GM19239 (cell line): ENCODE results near the gene TADA2B.

Source experiments
- DNase-seq: peaks from one replicate; pipeline ENCODE4 v3.0.0; 2011; ENCODE audit warnings: low spot score; ENCODE audit not compliant: insufficient read length
- FAIRE-seq: peaks from 2 replicates; lab custom pipeline; 2011; peaks lifted over from hg19 to GRCh38; lab: Jason Lieb, UNC

TADA2B gene, protein sequence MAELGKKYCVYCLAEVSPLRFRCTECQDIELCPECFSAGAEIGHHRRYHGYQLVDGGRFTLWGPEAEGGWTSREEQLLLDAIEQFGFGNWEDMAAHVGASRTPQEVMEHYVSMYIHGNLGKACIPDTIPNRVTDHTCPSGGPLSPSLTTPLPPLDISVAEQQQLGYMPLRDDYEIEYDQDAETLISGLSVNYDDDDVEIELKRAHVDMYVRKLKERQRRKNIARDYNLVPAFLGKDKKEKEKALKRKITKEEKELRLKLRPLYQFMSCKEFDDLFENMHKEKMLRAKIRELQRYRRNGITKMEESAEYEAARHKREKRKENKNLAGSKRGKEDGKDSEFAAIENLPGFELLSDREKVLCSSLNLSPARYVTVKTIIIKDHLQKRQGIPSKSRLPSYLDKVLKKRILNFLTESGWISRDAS

GRCh38 chr4:7043284-7044136 is at the start of gene TADA2B:
TADA2B (plus strand) TSS chr4:7043372; CDS start chr4:7043580, 208 bp downstream.
- FAIRE-seq (peak; percentile 66), DNase-seq (peak; percentile 80)

- FAIRE-seq (no peak), DNase-seq (no peak)
Measured at GRCh38 chr4:6996481-6996880, 46.7 kb upstream of the TADA2B start.

GRCh38 chr4:6999172-7000086 is 43.7 kb upstream of the TADA2B start:
- DNase-seq (no peak), FAIRE-seq (no peak)

GRCh38 chr4:7000421-7001176 is 42.6 kb upstream of the TADA2B start:
- no peak for DNase-seq
- FAIRE-seq: no peak

- DNase-seq: no peak
Measured at GRCh38 chr4:7001271-7001670, 41.9 kb upstream of the TADA2B start.

GRCh38 chr4:7002336-7002735 is 40.8 kb upstream of the TADA2B start:
- no peak for FAIRE-seq
- no peak for DNase-seq

More at GRCh38 chr4:7001271-7001670, 41.9 kb upstream of the TADA2B start:
- no peak for FAIRE-seq

GRCh38 chr4:7003176-7003878 is 39.8 kb upstream of the TADA2B start:
- DNase-seq: no peak
- no peak for FAIRE-seq

GRCh38 chr4:7003879-7004240 is 39.3 kb upstream of the TADA2B start:
- no peak for DNase-seq
- no peak for FAIRE-seq

GRCh38 chr4:7004331-7004730 is 38.8 kb upstream of the TADA2B start:
- FAIRE-seq (no peak), DNase-seq (no peak)

DNA sequence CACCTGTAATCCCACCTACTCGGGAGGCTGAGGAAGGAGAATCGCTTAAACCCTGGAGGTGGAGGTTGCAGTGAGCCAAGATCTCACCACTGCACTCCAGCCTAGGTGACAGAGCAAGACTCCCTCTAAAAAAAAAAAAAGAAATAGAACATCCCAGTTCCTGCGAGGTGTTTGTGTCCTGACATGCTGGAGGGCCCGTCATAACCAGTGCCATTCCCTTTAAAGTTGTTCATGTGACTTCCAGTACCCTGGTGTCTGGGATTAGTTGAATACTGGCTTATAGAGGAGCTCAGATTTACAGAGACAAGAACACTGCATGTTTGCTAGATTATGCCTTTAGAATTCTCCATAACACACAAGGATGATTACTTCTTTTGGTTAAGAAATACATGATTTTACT is 37.6 kb upstream of the TADA2B start:
- no peak for FAIRE-seq

DNA sequence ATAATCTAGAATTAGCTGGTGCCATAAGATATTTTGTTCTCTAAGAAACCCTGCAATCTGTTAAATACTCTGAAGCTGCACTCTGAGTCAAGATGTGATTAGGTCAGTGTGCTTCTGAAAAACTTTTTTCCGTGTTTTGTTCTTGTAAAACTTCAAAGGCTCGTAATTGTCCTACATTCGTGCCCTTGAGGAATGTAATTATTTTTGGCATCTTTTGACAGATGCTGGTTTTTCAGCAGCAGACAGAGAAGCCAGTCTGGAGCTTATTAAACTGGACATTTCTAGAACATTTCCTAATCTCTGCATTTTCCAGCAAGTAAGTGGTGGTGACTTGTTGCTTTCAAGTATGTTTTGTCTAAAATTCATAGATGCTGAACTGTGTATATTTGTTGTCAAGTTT is 36.8 kb upstream of the TADA2B start:
- FAIRE-seq: no peak

More for the DNA sequence above, 37.6 kb upstream of the TADA2B start:
- DNase-seq: no peak

DNA sequence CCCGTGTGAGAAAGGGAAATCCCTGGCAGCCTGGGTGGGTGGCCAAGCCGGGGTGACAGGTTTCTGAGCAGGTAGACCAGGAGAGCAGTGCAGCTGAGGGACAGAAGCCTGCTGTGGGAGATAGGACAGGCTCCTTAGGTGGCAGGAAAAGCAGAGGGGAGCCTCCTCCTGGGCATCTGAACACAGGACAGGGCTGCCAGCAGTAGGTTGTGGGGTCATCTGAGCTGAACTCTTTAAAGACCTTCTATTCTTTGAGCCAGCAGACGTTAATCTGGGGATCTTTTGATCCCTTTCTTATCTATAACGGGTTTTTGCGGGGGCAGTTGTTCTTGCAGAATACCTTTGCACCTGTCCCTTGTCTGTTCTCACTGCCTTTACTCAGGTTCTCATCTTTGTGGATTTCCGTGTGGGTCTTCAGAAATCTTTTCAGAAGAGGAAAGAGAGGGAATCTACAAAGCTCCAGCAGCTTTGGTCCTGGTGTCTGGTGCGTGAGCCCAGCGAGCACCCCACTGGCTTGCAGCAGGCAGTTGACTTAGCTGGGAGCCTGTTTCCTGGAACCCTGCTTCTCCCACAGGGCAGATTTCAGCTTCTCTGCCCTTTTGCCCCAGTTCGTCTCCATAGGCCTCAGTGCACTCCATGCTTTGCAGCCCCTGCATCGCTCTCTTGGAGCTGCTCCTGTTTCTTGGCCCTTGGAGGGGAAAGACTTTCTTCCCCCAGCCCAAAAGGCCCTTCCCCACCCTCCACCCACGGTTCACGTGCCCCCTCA is 35.8 kb upstream of the TADA2B start:
- DNase-seq (no peak), FAIRE-seq (no peak)

More for the DNA sequence above, 36.8 kb upstream of the TADA2B start:
- DNase-seq: no peak

DNA sequence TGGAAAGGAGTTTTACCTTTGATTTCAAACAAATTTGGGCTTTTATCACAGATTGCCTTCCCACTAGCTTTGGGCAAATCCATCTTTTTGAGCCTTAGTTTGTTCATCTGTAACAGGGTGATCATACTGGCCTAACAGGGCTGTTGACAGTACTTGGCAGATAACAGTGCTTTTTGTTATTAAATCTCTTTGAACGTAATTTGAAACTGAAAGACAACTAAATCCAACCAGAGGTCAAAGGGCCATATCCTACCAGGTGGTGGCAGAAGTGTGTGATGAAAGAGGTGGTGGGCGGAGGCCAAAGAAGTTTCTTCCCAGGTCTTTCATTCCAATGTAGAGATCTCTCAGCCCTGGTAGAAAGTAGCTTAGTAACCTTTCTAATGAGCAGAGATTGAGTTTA is 35.2 kb upstream of the TADA2B start:
- DNase-seq: no peak
- FAIRE-seq: no peak

DNA sequence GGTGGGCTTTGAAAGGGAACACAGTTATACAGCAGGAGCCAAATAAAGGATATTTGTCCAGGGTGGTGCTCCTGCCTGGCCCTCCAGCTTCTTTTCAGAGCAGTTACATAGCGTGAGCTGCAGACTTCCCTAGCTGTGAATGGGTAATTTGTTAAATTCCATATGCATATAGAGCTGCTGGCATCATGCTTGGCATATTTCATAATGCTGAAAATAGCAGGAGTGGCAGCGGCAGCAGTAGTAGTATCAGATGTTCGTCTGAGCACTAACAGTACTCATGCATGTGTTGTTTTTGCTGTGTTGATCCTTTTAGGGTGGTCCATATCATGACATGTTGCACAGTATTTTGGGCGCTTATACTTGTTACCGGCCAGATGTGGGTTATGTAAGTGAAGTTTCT is 33.6 kb upstream of the TADA2B start:
- no peak for FAIRE-seq

GRCh38 chr4:7013175-7013574 is 30.0 kb upstream of the TADA2B start:
- no peak for FAIRE-seq

More for the DNA sequence above, 33.6 kb upstream of the TADA2B start:
- no peak for DNase-seq

DNA sequence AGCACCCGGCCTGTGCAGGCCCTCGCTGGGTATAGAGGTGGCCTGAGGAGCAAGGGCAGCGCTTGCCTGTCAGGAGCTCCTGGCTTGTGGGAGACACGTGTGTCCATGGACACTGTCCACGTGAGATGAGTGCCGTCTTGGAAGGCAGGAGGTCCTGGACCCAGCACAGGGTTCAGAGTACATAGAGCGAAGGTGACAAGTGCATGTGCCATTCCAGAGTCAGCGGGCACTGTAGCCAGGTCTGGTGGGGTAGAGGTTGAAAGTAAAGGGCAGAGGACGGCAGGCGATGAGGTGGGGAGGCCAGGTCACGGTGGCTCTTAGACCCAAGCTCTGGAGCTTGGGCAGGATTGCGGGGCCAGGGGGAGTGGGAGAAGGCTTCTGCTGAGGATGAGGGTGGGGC is 28.4 kb upstream of the TADA2B start:
- DNase-seq (no peak), FAIRE-seq (no peak)

More at GRCh38 chr4:7013175-7013574, 30.0 kb upstream of the TADA2B start:
- no peak for DNase-seq

DNA sequence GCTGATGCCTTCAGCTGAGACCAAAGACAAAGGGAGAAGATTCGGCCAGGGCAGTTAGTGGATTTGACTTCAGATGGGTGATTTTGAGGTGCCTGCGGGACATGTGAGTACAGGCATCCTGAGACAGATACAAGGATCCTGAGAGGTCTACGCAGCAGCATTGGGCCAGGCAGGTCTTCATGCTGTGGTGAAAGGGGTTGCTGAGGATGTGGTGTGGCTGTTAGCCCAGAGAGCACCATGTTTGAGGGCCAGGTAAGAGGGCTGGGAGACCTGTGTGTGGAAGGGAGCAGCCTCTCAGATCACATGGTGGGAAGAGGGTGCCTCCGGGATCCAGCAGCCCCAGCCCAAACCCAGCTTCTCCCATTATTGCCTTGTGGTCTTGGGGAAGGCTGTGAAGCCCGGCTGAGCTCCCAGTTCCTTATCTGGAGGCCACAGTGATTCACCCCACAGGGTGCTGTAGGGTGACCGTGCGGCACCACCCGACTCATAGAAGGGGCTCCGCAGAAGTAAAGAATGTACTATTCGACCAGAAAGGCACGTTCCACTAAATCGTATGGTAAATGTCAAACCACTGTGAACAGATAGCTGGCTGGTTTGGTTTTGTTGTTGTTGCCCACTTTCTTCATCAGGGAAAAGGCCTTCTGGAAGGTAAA is 27.7 kb upstream of the TADA2B start:
- no peak for DNase-seq
- FAIRE-seq: no peak

DNA sequence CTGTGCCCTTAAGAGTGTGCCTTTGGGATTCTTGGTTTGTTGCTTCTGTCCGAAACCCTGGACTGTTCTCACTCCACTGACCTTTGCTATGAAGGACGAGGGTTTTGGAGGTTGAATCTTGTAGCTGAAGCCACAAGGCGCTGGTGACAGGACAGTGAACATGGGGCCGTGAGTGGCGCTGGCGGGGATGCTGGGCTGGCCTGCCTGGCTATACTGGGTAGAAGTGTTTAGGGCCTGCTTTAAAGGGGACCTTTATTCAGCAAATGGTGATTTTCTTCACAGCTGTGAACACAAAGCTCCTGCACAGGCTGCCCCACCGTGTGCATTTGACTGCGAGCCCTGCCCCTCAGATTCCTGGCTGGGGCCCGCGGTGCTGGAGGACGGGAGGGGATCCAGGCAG is 27.1 kb upstream of the TADA2B start:
- DNase-seq (no peak), FAIRE-seq (no peak)
